Body of pancreas (tissue), 4 donors: Measurements from ENCODE around the gene ZCCHC2. TPM values are rescaled to one million over a fixed set of nuclear protein-coding genes. Genes with fewer than 3 reads are reported as not detected.

Source experiments
- ATAC-seq: fragments of 150-250 bp; one replicate; pipeline ENCODE4 v1.9.1; 2016
- DNase-seq, 4 donors: peaks; one replicate each; pipeline ENCODE4 v3.0.0-alpha.2; 2019
- H3K27ac ChIP-seq, 4 donors: fragments of 200-600 bp; sonication (generic); 1 replicate in 3 of 4; 2 replicates in 1 of 4; pipeline versions ENCODE4 v1.5.1 to v1.6.1; 2016 to 2019; ENCODE audit warnings: mild to moderate bottlenecking in 1 of 4, mixed read lengths in 1 of 4, moderate library complexity in 1 of 4
- H3K27me3 ChIP-seq, 2 donors: fragments of 200-600 bp; sonication (generic); one replicate each; pipeline ENCODE4 v1.6.0; 2016; ENCODE audit warnings: mild to moderate bottlenecking in 1 of 2
- H3K36me3 ChIP-seq, 2 donors: fragments of 200-600 bp; sonication (generic); replicated peaks in 1 of 2; 2 replicates each; pipeline ENCODE4 v1.5.1; 2016; ENCODE audit warnings: low read depth in 2 of 2; ENCODE audit not compliant: insufficient read depth in 1 of 2
- H3K4me1 ChIP-seq: fragments of 200-600 bp; sonication (generic); one replicate; pipeline ENCODE4 v1.6.0; 2016
- H3K4me3 ChIP-seq, 2 donors: fragments of 200-600 bp; sonication (generic); 1 replicate in 1 of 2; 2 replicates in 1 of 2; pipeline ENCODE4 v1.5.1; 2016 to 2019
- H3K9me3 ChIP-seq, 3 donors: fragments of 200-600 bp; sonication (generic); 1 replicate in 2 of 3; 2 replicates in 1 of 3; pipeline ENCODE4 v1.5.1; 2016
- POLR2A ChIP-seq, 3 donors: fragments of 450-650 bp; IDR thresholded peaks; one replicate each; pipeline ENCODE4 v1.6.1; 2016; ENCODE audit warnings: antibody characterized with exemption in 3 of 3, mild to moderate bottlenecking in 2 of 3
- WGBS, 2 donors: methylation state at CpG; one replicate each; pipeline ENCODE4 v1.1.5; 2017; 5-methylcytosine and 5-hydroxymethylcytosine counted together
- intact Hi-C: fragments of 100-400 bp; cut with DNase I; formaldehyde crosslinking; loops from one replicate; pipeline ENCODE4 v1.15.1; 2023
- total RNA-seq, 2 donors: library from RNA; depleted of rRNA; stranded (reverse); fragments of >200 nt; gene quantifications; one replicate each; pipeline ENCODE4 v1.1.0, GENCODE V29; 2016
- TF ChIP-seq, protein P1 (sequence below), 7 experiments: fragments of 450-650 bp in 4 of 7; fragments of 200-600 bp in 3 of 7; sonication (generic) in 3 of 7; IDR thresholded peaks; one replicate each; pipeline ENCODE4 v1.5.1; 2016 to 2019; ENCODE audit warnings: antibody characterized with exemption in 7 of 7

The ZCCHC2 gene
- total RNA-seq, 2 donors from 2014 or later, result 10.4 to 14.2 TPM

DNA sequence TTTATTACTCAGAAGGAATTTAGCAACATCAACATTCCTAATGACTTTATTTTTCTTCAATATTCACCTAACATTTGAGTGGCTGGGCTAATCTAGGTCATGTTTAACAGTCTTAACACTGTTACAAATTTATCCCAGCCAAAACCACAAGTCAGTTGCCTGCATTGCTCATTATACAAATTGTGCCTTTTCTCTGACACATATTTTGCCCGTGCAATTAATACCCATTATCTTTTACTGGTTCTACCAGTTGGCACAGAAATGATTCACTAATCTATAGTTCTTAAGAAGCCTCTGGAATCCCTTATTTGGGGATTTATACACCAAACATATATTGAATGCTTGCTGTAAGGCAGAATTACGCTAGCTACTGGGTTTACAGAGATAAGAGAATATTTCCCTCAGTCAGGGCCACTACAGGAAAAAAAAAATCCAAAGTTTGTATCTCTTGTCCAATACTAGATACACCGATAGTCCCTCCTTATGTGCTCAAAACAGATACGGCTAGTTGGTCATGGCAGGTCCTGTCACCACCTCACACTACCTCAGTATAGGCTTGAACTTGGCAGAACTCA lies 46.3 kb downstream of the ZCCHC2 start:
- intact Hi-C loops, result no loop called here
- TF ChIP-seq POLR2A (IDR thresholded peaks at IDR 0.05), result no peak
- TF ChIP-seq, protein P1, sequence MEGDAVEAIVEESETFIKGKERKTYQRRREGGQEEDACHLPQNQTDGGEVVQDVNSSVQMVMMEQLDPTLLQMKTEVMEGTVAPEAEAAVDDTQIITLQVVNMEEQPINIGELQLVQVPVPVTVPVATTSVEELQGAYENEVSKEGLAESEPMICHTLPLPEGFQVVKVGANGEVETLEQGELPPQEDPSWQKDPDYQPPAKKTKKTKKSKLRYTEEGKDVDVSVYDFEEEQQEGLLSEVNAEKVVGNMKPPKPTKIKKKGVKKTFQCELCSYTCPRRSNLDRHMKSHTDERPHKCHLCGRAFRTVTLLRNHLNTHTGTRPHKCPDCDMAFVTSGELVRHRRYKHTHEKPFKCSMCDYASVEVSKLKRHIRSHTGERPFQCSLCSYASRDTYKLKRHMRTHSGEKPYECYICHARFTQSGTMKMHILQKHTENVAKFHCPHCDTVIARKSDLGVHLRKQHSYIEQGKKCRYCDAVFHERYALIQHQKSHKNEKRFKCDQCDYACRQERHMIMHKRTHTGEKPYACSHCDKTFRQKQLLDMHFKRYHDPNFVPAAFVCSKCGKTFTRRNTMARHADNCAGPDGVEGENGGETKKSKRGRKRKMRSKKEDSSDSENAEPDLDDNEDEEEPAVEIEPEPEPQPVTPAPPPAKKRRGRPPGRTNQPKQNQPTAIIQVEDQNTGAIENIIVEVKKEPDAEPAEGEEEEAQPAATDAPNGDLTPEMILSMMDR (IDR thresholded peaks at IDR 0.05), result no peak
- Histone ChIP-seq H3K36me3 (peaks cover 0 to 18% of the 10 kb centered on the region in 2 donors), H3K4me3 (no peak overlapping the region), H3K4me1 (no peaks in the 10 kb centered on the region), H3K27ac (no peak overlapping the region), H3K9me3 (no peaks in the 10 kb centered on the region), H3K27me3 (no peaks in the 10 kb centered on the region)
- no peak for ATAC-seq
- WGBS, 2 donors, result 82 to 88% methylated on average over 4 of the region's 4 CpGs
- DNase-seq, result no peak

DNA sequence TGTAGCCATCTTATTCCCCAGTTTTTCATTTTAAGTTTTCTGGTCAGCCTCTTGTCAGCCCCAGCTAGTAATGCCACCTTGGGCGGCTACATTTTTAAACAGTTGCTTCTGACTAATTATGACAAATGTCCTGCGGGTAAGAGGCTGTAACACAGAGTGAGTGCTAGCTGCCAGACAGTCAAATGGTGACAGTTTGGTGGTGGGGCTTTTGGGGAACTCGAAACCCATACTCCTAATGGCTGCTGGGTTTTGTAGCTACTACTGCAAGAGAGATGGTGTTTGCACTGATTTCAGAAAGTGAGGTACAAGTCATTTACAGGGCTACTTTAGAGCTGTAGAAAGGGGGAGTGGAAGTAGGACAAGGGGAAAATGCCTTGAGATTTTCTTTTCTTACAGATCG lies 48.2 kb downstream of the ZCCHC2 start:
- Histone ChIP-seq H3K4me3 (no peak overlapping the region), H3K27ac (no peak overlapping the region), H3K4me1 (no peaks in the 10 kb centered on the region), H3K36me3 (peaks cover 0 to 21% of the 10 kb centered on the region in 2 donors), H3K27me3 (no peaks in the 10 kb centered on the region), H3K9me3 (no peaks in the 10 kb centered on the region)
- DNase-seq, result no peak
- 80 to 84% methylated on average over 4 of the region's 4 CpGs for WGBS, 2 donors
- TF ChIP-seq, protein P1 (IDR thresholded peaks at IDR 0.05), result no peak
- TF ChIP-seq POLR2A (IDR thresholded peaks at IDR 0.05), result no peak
- intact Hi-C loops, result no loop called here
- no peak for ATAC-seq

DNA sequence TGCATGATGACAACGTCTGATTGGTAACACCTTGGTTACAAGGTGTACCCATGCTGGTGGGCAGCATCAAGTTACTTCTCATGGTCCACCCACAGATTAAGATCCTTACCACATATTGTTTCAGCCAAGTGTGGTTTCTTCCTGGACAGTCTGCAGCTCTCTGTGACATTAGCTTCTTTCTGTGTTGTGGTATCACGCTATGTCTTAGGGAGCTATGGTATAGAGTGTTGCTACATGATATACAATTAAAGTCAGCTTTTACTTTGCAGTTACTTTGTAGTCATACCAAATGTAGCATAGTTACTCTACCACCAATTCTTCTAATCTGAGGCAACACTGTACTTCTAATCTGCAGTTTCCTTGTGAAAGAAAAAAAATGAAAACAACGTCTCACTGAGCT lies 48.8 kb downstream of the ZCCHC2 start:
- no peak for TF ChIP-seq POLR2A (IDR thresholded peaks at IDR 0.05)
- TF ChIP-seq, protein P1 (IDR thresholded peaks at IDR 0.05), result no peak
- ATAC-seq (no peak), DNase-seq (no peak)
- H3K27ac ChIP-seq, result no peak overlapping the region
- WGBS, 2 donors, result 79 to 85% methylated on average over 3 of the region's 3 CpGs
- H3K36me3 ChIP-seq, result peaks cover 0 to 16% of the 10 kb centered on the region in 2 donors
- no peaks in the 10 kb centered on the region for H3K4me1 ChIP-seq
- no peaks in the 10 kb centered on the region for H3K27me3 ChIP-seq
- no peak overlapping the region for H3K4me3 ChIP-seq
- H3K9me3 ChIP-seq, result no peaks in the 10 kb centered on the region
- intact Hi-C loops, result no loop called here

DNA sequence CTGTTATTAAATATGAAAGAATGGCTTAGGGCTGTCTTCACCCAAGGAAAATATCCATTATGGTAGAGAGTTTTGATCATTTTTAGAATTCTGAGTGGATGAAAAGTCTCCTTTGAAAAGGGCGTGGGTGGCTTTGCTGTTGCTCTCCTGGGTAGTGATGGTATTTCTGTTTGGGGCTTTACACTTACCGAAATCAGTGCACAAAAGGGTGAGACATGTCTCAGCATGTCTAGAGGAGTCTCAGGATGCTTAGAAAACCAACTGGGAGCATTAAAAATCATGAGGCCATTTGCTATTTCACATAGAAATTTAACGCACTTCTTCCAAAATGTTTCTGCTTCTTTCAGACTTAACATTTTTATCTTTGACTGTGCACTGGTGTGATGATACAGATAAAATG lies 49.6 kb downstream of the ZCCHC2 start:
- TF ChIP-seq POLR2A (IDR thresholded peaks at IDR 0.05), result no peak
- TF ChIP-seq, protein P1 (IDR thresholded peaks at IDR 0.05), result no peak
- no peak for ATAC-seq
- intact Hi-C loops, result no loop called here
- H3K27me3 ChIP-seq, result no peaks in the 10 kb centered on the region
- no peak overlapping the region for H3K27ac ChIP-seq
- no peak for DNase-seq
- H3K9me3 ChIP-seq, result no peaks in the 10 kb centered on the region
- peaks cover 0 to 16% of the 10 kb centered on the region in 2 donors for H3K36me3 ChIP-seq
- H3K4me1 ChIP-seq, result no peaks in the 10 kb centered on the region
- H3K4me3 ChIP-seq, result no peak overlapping the region
- 95 to 98% methylated on average over 3 of the region's 3 CpGs for WGBS, 2 donors

DNA sequence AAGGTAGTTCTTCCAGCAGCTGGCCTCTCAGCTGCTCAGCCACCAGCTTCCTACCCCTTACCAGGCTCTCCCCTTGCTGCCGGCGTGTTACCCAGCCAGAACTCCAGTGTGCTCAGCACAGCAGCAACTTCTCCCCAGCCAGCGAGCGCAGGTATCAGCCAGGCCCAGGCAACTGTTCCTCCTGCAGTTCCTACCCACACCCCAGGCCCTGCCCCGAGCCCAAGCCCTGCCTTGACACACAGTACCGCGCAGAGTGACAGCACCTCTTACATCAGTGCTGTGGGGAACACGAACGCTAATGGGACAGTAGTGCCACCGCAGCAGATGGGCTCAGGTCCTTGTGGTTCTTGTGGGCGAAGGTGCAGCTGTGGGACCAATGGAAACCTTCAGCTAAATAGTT lies 52.0 kb downstream of the ZCCHC2 start:
- H3K27ac ChIP-seq, result no peak overlapping the region
- no peak for DNase-seq
- TF ChIP-seq, protein P1 (IDR thresholded peaks at IDR 0.05), result no peak
- TF ChIP-seq POLR2A (IDR thresholded peaks at IDR 0.05), result no peak
- H3K9me3 ChIP-seq, result no peaks in the 10 kb centered on the region
- intact Hi-C loops, result no loop called here
- peaks cover 0 to 16% of the 10 kb centered on the region in 2 donors for H3K36me3 ChIP-seq
- WGBS, 2 donors, result 99 to 100% methylated on average over 5 to 11 of the region's 11 CpGs
- no peak for ATAC-seq
- H3K4me1 ChIP-seq, result no peaks in the 10 kb centered on the region
- no peak overlapping the region for H3K4me3 ChIP-seq
- H3K27me3 ChIP-seq, result no peaks in the 10 kb centered on the region
